BLaER1 (cell line): ENCODE data around the gene VEGFA.
"Not testable (repeated sequence)": the region's sequence is repeated elsewhere in the genome, so short reads cannot be mapped to it uniquely, and the experiment has no call there.

Experiments
- H3K27ac ChIP-seq: shearing (Covaris generic); formaldehyde crosslinking; 2 replicates; pipeline ENCODE4 v1.8.1; 2022
- H3K27me3 ChIP-seq: shearing (Covaris generic); formaldehyde crosslinking; 2 replicates; pipeline ENCODE4 v1.8.1; 2022
- H3K36me3 ChIP-seq: shearing (Covaris generic); formaldehyde crosslinking; 2 replicates; pipeline ENCODE4 v1.8.1; 2022
- H3K4me1 ChIP-seq: shearing (Covaris generic); formaldehyde crosslinking; 2 replicates; pipeline ENCODE4 v1.8.1; 2022
- H3K4me2 ChIP-seq: shearing (Covaris generic); formaldehyde crosslinking; 2 replicates; pipeline ENCODE4 v1.8.1; 2022
- H3K4me3 ChIP-seq: shearing (Covaris generic); formaldehyde crosslinking; 2 replicates; pipeline ENCODE4 v1.8.1; 2022
- H3K9ac ChIP-seq: shearing (Covaris generic); formaldehyde crosslinking; 2 replicates; pipeline ENCODE4 v1.8.1; 2022
- H3K9me3 ChIP-seq: shearing (Covaris generic); formaldehyde crosslinking; 2 replicates; pipeline ENCODE4 v1.8.1; 2022
- H4K20me1 ChIP-seq: shearing (Covaris generic); formaldehyde crosslinking; 2 replicates; pipeline ENCODE4 v1.8.1; 2022
- Cebpa-rat ChIP-seq: shearing (Covaris generic); IDR thresholded peaks from 2 replicates; pipeline ENCODE4 v1.8.1; 2022

Gene VEGFA

DNA sequence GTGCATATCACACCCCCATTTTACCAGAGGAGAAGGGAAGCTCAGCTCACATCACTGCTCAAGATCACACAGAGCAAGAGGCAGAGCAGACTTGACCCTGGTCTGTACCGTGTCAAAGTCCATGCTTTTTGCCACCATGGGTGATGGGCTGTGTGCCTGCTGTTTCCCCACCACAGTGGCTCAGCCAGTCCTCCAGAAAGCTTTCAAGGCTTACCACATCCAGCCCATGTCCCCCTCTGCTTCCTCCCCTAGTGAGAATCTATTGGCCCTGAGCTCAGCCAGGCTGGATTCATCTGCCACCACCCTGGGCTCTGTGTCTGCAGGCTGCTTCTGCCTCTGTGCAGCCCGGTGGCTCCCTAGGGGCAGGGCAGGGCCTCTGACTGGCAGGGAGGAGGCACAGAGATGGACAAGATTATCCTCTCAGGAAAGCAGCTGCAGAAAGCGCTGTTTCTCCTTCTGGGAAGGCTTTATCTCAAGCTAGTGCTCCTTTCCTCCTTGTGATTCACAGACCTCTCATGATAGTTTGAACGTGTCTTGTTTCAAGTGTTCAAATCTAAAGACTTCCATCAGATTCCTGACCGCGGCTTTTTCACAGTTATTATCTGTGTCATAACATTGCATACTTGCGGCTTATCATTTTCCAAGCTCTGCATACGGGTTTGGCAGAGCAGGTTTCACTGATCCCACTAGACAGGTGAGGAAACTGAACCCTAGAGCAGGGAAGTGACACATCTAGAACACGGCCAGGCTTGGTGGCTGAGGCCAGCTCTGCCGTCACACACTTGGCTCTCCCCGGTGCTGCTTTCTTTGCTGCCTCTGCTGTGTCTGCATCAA is 37.4 kb downstream of the VEGFA start:
- H3K9ac ChIP-seq: no peak overlapping the region
- no peaks in the 10 kb centered on the region for H3K9me3 ChIP-seq
- H3K4me2 ChIP-seq: peak overlapping the region; percentile 63
- H4K20me1 ChIP-seq: no peaks in the 10 kb centered on the region
- peaks cover 21% of the 10 kb centered on the region for H3K4me1 ChIP-seq
- no peaks in the 10 kb centered on the region for H3K36me3 ChIP-seq
- TF ChIP-seq Cebpa-rat: no peak
- H3K27ac ChIP-seq: no peak overlapping the region; the same call in 1 of the 2 replicates
- no peak overlapping the region for H3K4me3 ChIP-seq
- no peaks in the 10 kb centered on the region; the same call in 1 of the 2 replicates for H3K27me3 ChIP-seq

- Histone ChIP-seq H4K20me1 (no peaks in the 10 kb centered on the region), H3K4me1 (peaks cover 26% of the 10 kb centered on the region), H3K9me3 (no peaks in the 10 kb centered on the region), H3K4me3 (no peak overlapping the region), H3K27ac (no peak overlapping the region), H3K4me2 (no peak overlapping the region), H3K9ac (no peak overlapping the region), H3K27me3 (no peaks in the 10 kb centered on the region), H3K36me3 (no peaks in the 10 kb centered on the region)
- no peak for TF ChIP-seq Cebpa-rat
Observed at GRCh38 chr6:43808412-43808811, 38.4 kb downstream of the VEGFA start.

DNA sequence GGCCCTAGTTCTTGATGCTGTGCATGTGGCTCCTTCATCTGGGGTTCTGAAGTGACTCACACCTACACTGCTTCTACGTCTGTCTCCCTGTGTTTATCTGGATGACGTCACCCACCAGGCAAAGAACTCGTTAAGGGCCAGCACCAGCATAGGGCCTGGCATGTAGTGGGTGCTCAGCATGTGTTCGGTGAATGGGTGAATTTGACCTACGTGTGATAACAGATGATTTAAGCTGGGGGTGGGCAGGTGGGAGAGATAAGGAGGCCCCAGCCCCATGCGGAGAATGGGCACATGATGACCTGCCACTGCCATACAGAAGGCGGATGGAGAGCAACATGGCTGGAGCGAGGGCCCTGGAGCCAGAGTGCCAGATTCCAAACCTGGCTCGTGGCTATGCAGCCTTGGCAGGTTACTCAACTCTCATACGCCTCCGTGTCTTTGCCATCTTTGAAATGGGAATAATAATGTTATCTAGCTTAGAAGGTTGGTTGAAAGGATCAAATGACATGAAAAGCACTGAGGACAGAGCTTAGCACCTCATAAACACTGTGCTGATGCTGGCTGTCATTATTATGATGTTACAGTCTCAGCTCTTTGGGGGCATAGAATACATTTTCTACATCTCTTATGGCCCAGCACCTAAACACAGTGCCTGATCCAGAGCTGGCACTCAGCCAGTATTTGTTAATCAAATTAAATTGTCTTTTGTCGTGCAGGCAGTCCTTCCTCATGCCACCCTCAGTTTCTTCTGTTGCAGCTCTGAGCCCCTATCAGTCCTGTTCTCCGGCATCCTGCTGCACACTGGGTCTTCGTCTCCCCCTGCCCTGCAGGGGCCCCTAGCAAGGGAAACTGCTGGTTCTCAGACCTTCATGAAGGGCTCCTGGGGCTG is 39.6 kb downstream of the VEGFA start:
- H3K9me3 ChIP-seq: no peaks in the 10 kb centered on the region
- no peak for TF ChIP-seq Cebpa-rat
- peaks cover 28% of the 10 kb centered on the region for H3K4me1 ChIP-seq
- H3K27ac ChIP-seq: no peak overlapping the region
- H3K4me3 ChIP-seq: no peak overlapping the region
- H4K20me1 ChIP-seq: no peaks in the 10 kb centered on the region
- no peaks in the 10 kb centered on the region for H3K27me3 ChIP-seq
- no peaks in the 10 kb centered on the region for H3K36me3 ChIP-seq
- H3K4me2 ChIP-seq: no peak overlapping the region
- no peak overlapping the region for H3K9ac ChIP-seq

GRCh38 chr6:43810965-43811732 is 41.1 kb downstream of the VEGFA start:
- Histone ChIP-seq H4K20me1 (no peaks in the 10 kb centered on the region), H3K36me3 (no peaks in the 10 kb centered on the region), H3K9ac (no peak overlapping the region), H3K9me3 (no peaks in the 10 kb centered on the region), H3K27ac (no peak overlapping the region), H3K27me3 (no peaks in the 10 kb centered on the region), H3K4me3 (no peak overlapping the region), H3K4me2 (no peak overlapping the region), H3K4me1 (peaks cover 28% of the 10 kb centered on the region)
- no peak for TF ChIP-seq Cebpa-rat

GRCh38 chr6:43811733-43812099 is 41.7 kb downstream of the VEGFA start:
- peaks cover 23% of the 10 kb centered on the region for H3K4me1 ChIP-seq
- no peak for TF ChIP-seq Cebpa-rat
- H3K27me3 ChIP-seq: no peaks in the 10 kb centered on the region

GRCh38 chr6:43812850-43813578 is 43.0 kb downstream of the VEGFA start:
- H3K4me3 ChIP-seq: no peak overlapping the region
- no peaks in the 10 kb centered on the region for H3K27me3 ChIP-seq
- no peaks in the 10 kb centered on the region for H3K36me3 ChIP-seq
- H3K27ac ChIP-seq: no peak overlapping the region
- no peaks in the 10 kb centered on the region for H4K20me1 ChIP-seq
- peaks cover 10% of the 10 kb centered on the region for H3K4me1 ChIP-seq
- H3K9me3 ChIP-seq: no peaks in the 10 kb centered on the region
- TF ChIP-seq Cebpa-rat: no peak
- H3K4me2 ChIP-seq: no peak overlapping the region
- H3K9ac ChIP-seq: no peak overlapping the region

More at GRCh38 chr6:43811733-43812099, 41.7 kb downstream of the VEGFA start:
- Histone ChIP-seq H3K9ac (no peak overlapping the region), H3K9me3 (no peaks in the 10 kb centered on the region), H4K20me1 (no peaks in the 10 kb centered on the region), H3K4me2 (no peak overlapping the region), H3K4me3 (no peak overlapping the region), H3K36me3 (no peaks in the 10 kb centered on the region), H3K27ac (no peak overlapping the region)

DNA sequence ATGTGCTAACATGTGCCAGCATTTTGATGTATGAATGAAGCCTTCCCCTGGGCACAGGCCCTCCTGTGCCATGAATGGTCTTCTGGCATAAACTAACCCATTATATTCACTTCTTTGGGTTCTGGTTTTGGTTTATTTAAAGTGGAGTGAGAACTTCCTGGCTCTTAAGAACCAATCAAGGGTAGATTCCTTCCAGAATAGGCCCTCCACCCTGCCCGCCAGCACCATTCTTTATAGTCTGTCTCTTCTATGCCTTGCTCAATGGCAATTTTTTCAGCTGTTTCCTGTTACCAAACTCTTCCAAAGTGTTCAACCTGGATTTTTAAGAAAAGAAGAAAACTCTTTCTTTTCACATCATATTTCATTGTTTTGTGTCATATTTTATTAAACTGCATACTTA is 44.1 kb downstream of the VEGFA start:
- no peak for TF ChIP-seq Cebpa-rat
- no peak overlapping the region for H3K27ac ChIP-seq
- no peaks in the 10 kb centered on the region for H4K20me1 ChIP-seq
- H3K4me3 ChIP-seq: no peak overlapping the region
- no peak overlapping the region for H3K4me2 ChIP-seq
- peaks cover 7% of the 10 kb centered on the region; the same call in 1 of the 2 replicates for H3K4me1 ChIP-seq
- no peak overlapping the region for H3K9ac ChIP-seq
- no peaks in the 10 kb centered on the region for H3K27me3 ChIP-seq
- H3K36me3 ChIP-seq: no peaks in the 10 kb centered on the region
- no peaks in the 10 kb centered on the region for H3K9me3 ChIP-seq

- no peak overlapping the region for H3K4me3 ChIP-seq
- no peak overlapping the region for H3K27ac ChIP-seq
- TF ChIP-seq Cebpa-rat: no peak
- no peaks in the 10 kb centered on the region for H3K27me3 ChIP-seq
- no peaks in the 10 kb centered on the region for H3K36me3 ChIP-seq
- H4K20me1 ChIP-seq: no peaks in the 10 kb centered on the region
- H3K9me3 ChIP-seq: no peaks in the 10 kb centered on the region
- H3K4me2 ChIP-seq: no peak overlapping the region
- peaks cover 7% of the 10 kb centered on the region; the same call in 1 of the 2 replicates for H3K4me1 ChIP-seq
- no peak overlapping the region for H3K9ac ChIP-seq
Observed at GRCh38 chr6:43814865-43815264, 44.9 kb downstream of the VEGFA start.

DNA sequence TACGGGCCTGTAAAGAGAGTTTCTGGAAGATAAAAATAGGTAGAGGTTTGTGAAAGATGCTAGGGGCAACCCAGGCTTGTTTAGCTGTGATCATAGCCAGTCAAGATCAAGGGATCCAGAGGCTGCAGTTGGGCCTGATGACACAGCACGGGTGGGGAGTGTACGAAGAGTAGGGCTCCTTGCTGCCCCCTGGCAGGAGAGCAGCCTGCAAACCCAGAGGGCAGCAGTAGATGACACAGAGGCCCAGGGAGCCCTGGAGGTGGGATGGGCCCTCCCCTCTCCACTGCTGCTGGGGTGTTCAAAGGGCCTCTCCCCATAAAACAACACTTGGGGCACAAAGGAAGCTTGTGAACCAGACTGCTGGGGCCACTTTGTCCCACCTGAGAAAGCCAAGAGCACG is 47.2 kb downstream of the VEGFA start:
- peaks cover 7% of the 10 kb centered on the region; the same call in 1 of the 2 replicates for H3K4me1 ChIP-seq
- no peaks in the 10 kb centered on the region for H4K20me1 ChIP-seq
- H3K36me3 ChIP-seq: no peaks in the 10 kb centered on the region
- no peak overlapping the region for H3K9ac ChIP-seq
- H3K27ac ChIP-seq: no peak overlapping the region
- H3K9me3 ChIP-seq: no peaks in the 10 kb centered on the region
- H3K4me2 ChIP-seq: no peak overlapping the region
- H3K4me3 ChIP-seq: no peak overlapping the region
- no peaks in the 10 kb centered on the region for H3K27me3 ChIP-seq
- TF ChIP-seq Cebpa-rat: no peak

- H3K9ac ChIP-seq, H3K36me3 ChIP-seq, H3K4me3 ChIP-seq, H3K4me1 ChIP-seq, H3K27ac ChIP-seq, H4K20me1 ChIP-seq, H3K9me3 ChIP-seq, H3K4me2 ChIP-seq, H3K27me3 ChIP-seq: not testable (repeated sequence)
Observed at GRCh38 chr6:43818973-43819372, 49.0 kb downstream of the VEGFA start.
